Liver (tissue), 9 donors: Measurements from ENCODE around the gene TMEM123. TPM values are rescaled to one million over a fixed set of nuclear protein-coding genes. Genes with fewer than 3 reads are reported as not detected.

Source experiments
- DNase-seq: peaks from one replicate; pipeline ENCODE4 v3.0.0-alpha.2; 2017; ENCODE audit warnings: low spot score
- H3K27ac ChIP-seq, 2 donors: one replicate each; pipeline ENCODE4 v1.7.0; 2013; ENCODE audit warnings: inconsistent platforms in 2 of 2, low read length in 2 of 2, control low read depth in 1 of 2, low read depth in 1 of 2, mild to moderate bottlenecking in 1 of 2
- H3K27me3 ChIP-seq, 4 donors: one replicate each; pipeline versions ENCODE4 v1.6.1 to v1.7.0; 2013; ENCODE audit warnings: low read length in 3 of 4, inconsistent platforms in 1 of 4, mild to moderate bottlenecking in 1 of 4, moderate library complexity in 1 of 4; ENCODE audit not compliant: control insufficient read depth in 4 of 4, insufficient read depth in 4 of 4
- H3K36me3 ChIP-seq, 4 donors: one replicate each; pipeline versions ENCODE4 v1.6.1 to v1.7.0; 2013; ENCODE audit warnings: low read length in 3 of 4, mild to moderate bottlenecking in 3 of 4, low read depth in 1 of 4, moderate library complexity in 1 of 4; ENCODE audit not compliant: control insufficient read depth in 4 of 4, insufficient read depth in 3 of 4
- H3K4me1 ChIP-seq, 4 donors: one replicate each; pipeline versions ENCODE4 v1.6.1 to v1.7.0; 2013; ENCODE audit warnings: low read length in 3 of 4, mild to moderate bottlenecking in 3 of 4, moderate library complexity in 1 of 4; ENCODE audit not compliant: control insufficient read depth in 4 of 4, insufficient read depth in 4 of 4
- H3K4me3 ChIP-seq, 3 donors: one replicate each; pipeline versions ENCODE4 v1.6.1 to v1.7.0; 2013; ENCODE audit warnings: low read length in 3 of 3, control low read depth in 1 of 3, low read depth in 1 of 3, mild to moderate bottlenecking in 1 of 3
- H3K9ac ChIP-seq, 2 donors: one replicate each; pipeline ENCODE4 v1.7.0; 2013; ENCODE audit warnings: low read length in 2 of 2, mild to moderate bottlenecking in 2 of 2, moderate library complexity in 2 of 2, control low read depth in 1 of 2, low read depth in 1 of 2
- H3K9me3 ChIP-seq, 4 donors: one replicate each; pipeline versions ENCODE4 v1.6.1 to v1.7.0; 2013; ENCODE audit warnings: low read length in 3 of 4; ENCODE audit not compliant: control insufficient read depth in 4 of 4
- CTCF ChIP-seq: fragments of 150-350 bp; IDR thresholded peaks from 2 replicates; pipeline ENCODE4 v1.5.1; 2017; ENCODE audit warnings: improper control_type of control experiment, low read depth, low read length; ENCODE audit not compliant: missing input control
- FOXA2 ChIP-seq: IDR thresholded peaks from 2 replicates; pipeline ENCODE4 v1.6.1; 2016; ENCODE audit warnings: antibody characterized with exemption
- GABPA ChIP-seq, 2 donors: IDR thresholded peaks in 1 of 2; conservative IDR thresholded peaks in 1 of 2; 2 replicates each; pipeline ENCODE4 v1.6.1; 2016; ENCODE audit warnings: antibody characterized with exemption in 2 of 2, mild to moderate bottlenecking in 1 of 2, moderate library complexity in 1 of 2
- HNF4A ChIP-seq, 2 donors: conservative IDR thresholded peaks; 2 replicates each; pipeline ENCODE4 v1.6.1; 2016; ENCODE audit warnings: antibody characterized with exemption in 2 of 2, mild to moderate bottlenecking in 2 of 2
- HNF4G ChIP-seq: IDR thresholded peaks from 2 replicates; pipeline ENCODE4 v1.6.1; 2016; ENCODE audit warnings: antibody characterized with exemption
- JUND ChIP-seq, 2 donors: IDR thresholded peaks; 2 replicates each; pipeline ENCODE4 v1.6.1; 2016; ENCODE audit warnings: antibody characterized with exemption in 2 of 2
- NR2F2 ChIP-seq: IDR thresholded peaks from 2 replicates; pipeline ENCODE4 v1.6.1; 2016; ENCODE audit warnings: antibody characterized with exemption
- RAD21 ChIP-seq, 2 donors: IDR thresholded peaks; 2 replicates each; pipeline ENCODE4 v1.6.1; 2016; ENCODE audit warnings: antibody characterized with exemption in 2 of 2, mild to moderate bottlenecking in 2 of 2
- RXRA ChIP-seq, 2 donors: IDR thresholded peaks; 2 replicates each; pipeline ENCODE4 v1.6.1; 2017 to 2018; ENCODE audit warnings: antibody characterized with exemption in 2 of 2, mild to moderate bottlenecking in 1 of 2
- SP1 ChIP-seq: IDR thresholded peaks from 2 replicates; pipeline ENCODE4 v1.6.1; 2018; ENCODE audit warnings: antibody characterized with exemption, mild to moderate bottlenecking
- YY1 ChIP-seq: IDR thresholded peaks from 2 replicates; pipeline ENCODE4 v1.6.1; 2016; ENCODE audit warnings: antibody characterized with exemption, mild to moderate bottlenecking
- WGBS: extraction: QIAGEN DNeasy Blood & Tissue Kit; methylation state at CpG from one replicate; pipeline ENCODE4 v1.1.7; 2013; 5-methylcytosine and 5-hydroxymethylcytosine counted together
- polyA plus RNA-seq, 2 donors: library from polyadenylated mRNA; stranded (reverse) in 1 of 2; unstranded in 1 of 2; fragments of 200-250 nt in 1 of 2; fragments of >200 nt in 1 of 2; fragmentation: Nextera tagmentation in 1 of 2; extraction: Ambion mirVana in 1 of 2; gene quantifications; one replicate each; pipeline versions ENCODE4 v1.2.1 to v1.2.3, GENCODE V29; 2013 to 2015
- total RNA-seq, 2 donors: library from RNA; depleted of rRNA; stranded (reverse); fragments of >200 nt; gene quantifications; one replicate each; pipeline ENCODE4 v1.2.3, GENCODE V29; 2014
- TF ChIP-seq, protein P1 (sequence below): IDR thresholded peaks from 2 replicates; pipeline ENCODE4 v1.6.1; 2016; ENCODE audit warnings: antibody characterized with exemption
- TF ChIP-seq, protein P2 (sequence below): IDR thresholded peaks from 2 replicates; pipeline ENCODE4 v1.6.1; 2016; ENCODE audit warnings: antibody characterized with exemption
- TF ChIP-seq, protein P3 (sequence below): IDR thresholded peaks from 2 replicates; pipeline ENCODE4 v1.6.1; 2016; ENCODE audit warnings: antibody characterized with exemption, mild to moderate bottlenecking
- TF ChIP-seq, protein P4 (sequence below): IDR thresholded peaks from 2 replicates; pipeline ENCODE4 v1.6.1; 2016; ENCODE audit warnings: antibody characterized with exemption
- donor health status: healthy.
- donor health status: healthy.
- donor health status: healthy.
- donor health status: healthy.
- donor health status: healthy.

The TMEM123 gene
- total and polyA plus RNA-seq, 4 donors, result 101 to 140 (median 107) TPM

DNA sequence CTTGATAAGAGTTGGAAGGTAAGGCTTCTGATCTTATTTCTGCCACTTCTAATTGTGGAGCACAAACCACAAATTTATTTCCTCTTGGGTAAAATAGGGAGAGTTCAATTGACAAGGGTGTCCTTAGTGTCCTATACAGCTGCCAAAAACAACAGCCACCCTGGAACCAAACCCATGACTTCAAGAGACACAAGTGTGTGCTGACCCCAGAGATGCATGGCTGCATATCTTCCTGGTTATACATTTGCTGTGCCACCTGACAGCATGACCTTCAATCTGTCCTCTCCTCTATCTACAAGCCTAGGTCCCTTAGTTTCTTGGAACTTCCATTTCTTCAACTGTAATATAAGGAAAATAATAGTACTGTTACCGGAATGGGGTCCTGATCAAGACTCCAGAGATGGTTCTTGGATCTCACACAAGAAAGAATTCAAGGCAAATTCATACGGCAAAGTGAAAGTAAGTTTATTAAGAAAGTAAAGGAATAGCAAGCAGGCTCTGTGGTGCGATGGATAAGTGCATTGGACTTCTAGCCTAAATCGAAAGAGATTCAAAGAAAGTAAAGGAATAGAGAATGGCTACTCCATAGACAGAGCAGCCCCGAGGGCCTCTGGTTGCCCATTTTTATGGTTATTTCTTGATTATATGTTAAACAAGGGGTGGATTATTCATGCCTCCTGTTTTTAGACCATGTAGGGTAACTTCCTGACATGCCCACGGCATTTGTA lies 15.5 kb upstream of the TMEM123 start:
- H3K4me1 ChIP-seq, result peaks cover 0 to 9% (median under 1%) of the 10 kb centered on the region in 4 donors
- no peak for DNase-seq
- 91% methylated on average over 6 of the region's 6 CpGs for WGBS
- no peaks in the 10 kb centered on the region for H3K27me3 ChIP-seq
- H3K4me3 ChIP-seq, result no peak overlapping the region
- H3K36me3 ChIP-seq, result no peaks in the 10 kb centered on the region
- TF ChIP-seq HNF4G, result no peak
- TF ChIP-seq FOXA2, result no peak
- no peak for TF ChIP-seq NR2F2
- TF ChIP-seq, protein P1, sequence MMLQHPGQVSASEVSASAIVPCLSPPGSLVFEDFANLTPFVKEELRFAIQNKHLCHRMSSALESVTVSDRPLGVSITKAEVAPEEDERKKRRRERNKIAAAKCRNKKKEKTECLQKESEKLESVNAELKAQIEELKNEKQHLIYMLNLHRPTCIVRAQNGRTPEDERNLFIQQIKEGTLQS, result no peak
- TF ChIP-seq SP1, result no peak
- no peak for TF ChIP-seq JUND (IDR thresholded peaks at IDR 0.05)
- no peak for TF ChIP-seq HNF4A (conservative IDR thresholded peaks at IDR 0.05)
- TF ChIP-seq, protein P2, sequence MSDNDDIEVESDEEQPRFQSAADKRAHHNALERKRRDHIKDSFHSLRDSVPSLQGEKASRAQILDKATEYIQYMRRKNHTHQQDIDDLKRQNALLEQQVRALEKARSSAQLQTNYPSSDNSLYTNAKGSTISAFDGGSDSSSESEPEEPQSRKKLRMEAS, result no peak
- TF ChIP-seq GABPA (IDR thresholded peaks at IDR 0.05 in 1 of 2, conservative IDR thresholded peaks at IDR 0.05 in 1 of 2), result no peak
- TF ChIP-seq, protein P3, sequence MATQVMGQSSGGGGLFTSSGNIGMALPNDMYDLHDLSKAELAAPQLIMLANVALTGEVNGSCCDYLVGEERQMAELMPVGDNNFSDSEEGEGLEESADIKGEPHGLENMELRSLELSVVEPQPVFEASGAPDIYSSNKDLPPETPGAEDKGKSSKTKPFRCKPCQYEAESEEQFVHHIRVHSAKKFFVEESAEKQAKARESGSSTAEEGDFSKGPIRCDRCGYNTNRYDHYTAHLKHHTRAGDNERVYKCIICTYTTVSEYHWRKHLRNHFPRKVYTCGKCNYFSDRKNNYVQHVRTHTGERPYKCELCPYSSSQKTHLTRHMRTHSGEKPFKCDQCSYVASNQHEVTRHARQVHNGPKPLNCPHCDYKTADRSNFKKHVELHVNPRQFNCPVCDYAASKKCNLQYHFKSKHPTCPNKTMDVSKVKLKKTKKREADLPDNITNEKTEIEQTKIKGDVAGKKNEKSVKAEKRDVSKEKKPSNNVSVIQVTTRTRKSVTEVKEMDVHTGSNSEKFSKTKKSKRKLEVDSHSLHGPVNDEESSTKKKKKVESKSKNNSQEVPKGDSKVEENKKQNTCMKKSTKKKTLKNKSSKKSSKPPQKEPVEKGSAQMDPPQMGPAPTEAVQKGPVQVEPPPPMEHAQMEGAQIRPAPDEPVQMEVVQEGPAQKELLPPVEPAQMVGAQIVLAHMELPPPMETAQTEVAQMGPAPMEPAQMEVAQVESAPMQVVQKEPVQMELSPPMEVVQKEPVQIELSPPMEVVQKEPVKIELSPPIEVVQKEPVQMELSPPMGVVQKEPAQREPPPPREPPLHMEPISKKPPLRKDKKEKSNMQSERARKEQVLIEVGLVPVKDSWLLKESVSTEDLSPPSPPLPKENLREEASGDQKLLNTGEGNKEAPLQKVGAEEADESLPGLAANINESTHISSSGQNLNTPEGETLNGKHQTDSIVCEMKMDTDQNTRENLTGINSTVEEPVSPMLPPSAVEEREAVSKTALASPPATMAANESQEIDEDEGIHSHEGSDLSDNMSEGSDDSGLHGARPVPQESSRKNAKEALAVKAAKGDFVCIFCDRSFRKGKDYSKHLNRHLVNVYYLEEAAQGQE, result no peak
- TF ChIP-seq YY1, result no peak
- TF ChIP-seq, protein P4, sequence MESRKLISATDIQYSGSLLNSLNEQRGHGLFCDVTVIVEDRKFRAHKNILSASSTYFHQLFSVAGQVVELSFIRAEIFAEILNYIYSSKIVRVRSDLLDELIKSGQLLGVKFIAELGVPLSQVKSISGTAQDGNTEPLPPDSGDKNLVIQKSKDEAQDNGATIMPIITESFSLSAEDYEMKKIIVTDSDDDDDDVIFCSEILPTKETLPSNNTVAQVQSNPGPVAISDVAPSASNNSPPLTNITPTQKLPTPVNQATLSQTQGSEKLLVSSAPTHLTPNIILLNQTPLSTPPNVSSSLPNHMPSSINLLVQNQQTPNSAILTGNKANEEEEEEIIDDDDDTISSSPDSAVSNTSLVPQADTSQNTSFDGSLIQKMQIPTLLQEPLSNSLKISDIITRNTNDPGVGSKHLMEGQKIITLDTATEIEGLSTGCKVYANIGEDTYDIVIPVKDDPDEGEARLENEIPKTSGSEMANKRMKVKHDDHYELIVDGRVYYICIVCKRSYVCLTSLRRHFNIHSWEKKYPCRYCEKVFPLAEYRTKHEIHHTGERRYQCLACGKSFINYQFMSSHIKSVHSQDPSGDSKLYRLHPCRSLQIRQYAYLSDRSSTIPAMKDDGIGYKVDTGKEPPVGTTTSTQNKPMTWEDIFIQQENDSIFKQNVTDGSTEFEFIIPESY, result no peak
- no peak for TF ChIP-seq RAD21 (IDR thresholded peaks at IDR 0.05)
- no peak for TF ChIP-seq CTCF
- no peak for TF ChIP-seq RXRA (IDR thresholded peaks at IDR 0.05)
- no peak overlapping the region for H3K27ac ChIP-seq
- no peaks in the 10 kb centered on the region for H3K9me3 ChIP-seq
- H3K9ac ChIP-seq, result no peak overlapping the region
